ENCODE results near the gene ALDOB.

DNA sequence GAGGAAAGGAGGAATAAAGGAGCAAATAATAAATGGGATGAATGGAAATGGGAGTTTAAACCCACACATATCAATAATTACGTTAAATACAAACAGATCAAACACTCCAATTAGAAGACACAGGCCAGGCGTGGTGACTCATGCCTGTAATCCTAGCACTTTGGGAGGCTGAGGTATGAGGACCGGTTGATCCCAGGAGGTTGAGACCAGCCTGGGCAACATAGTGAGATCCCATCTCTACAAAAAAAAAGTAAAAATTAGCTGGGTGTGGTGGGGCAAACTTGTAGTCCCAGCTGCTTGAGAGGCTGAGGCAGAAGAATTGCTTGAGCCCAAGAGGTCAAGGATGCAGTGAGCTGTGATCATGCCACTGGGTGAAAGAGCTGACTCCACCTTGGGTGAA, 54.5 kb downstream of the ALDOB start:
- TF ChIP-seq, protein P1, sequence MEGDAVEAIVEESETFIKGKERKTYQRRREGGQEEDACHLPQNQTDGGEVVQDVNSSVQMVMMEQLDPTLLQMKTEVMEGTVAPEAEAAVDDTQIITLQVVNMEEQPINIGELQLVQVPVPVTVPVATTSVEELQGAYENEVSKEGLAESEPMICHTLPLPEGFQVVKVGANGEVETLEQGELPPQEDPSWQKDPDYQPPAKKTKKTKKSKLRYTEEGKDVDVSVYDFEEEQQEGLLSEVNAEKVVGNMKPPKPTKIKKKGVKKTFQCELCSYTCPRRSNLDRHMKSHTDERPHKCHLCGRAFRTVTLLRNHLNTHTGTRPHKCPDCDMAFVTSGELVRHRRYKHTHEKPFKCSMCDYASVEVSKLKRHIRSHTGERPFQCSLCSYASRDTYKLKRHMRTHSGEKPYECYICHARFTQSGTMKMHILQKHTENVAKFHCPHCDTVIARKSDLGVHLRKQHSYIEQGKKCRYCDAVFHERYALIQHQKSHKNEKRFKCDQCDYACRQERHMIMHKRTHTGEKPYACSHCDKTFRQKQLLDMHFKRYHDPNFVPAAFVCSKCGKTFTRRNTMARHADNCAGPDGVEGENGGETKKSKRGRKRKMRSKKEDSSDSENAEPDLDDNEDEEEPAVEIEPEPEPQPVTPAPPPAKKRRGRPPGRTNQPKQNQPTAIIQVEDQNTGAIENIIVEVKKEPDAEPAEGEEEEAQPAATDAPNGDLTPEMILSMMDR (IDR thresholded peaks at IDR 0.05), result no peak
- TF ChIP-seq POLR2A (IDR thresholded peaks at IDR 0.05), result no peak
